ENCODE data around the gene SLC22A15. TPM values are rescaled to one million over a fixed set of nuclear protein-coding genes. Genes with fewer than 3 reads are reported as not detected.

The SLC22A15 gene
- total RNA-seq, 2 donors from 2014 or later = 7.3 to 11.9 TPM

- H3K9me3 ChIP-seq = no peaks in the 10 kb centered on the region
- ATAC-seq (ENCODE audit: insufficient number of reproducible peaks, low FRiP score, low read depth) = no peak
- no peaks in the 10 kb centered on the region for H3K27me3 ChIP-seq (replicated peaks; ENCODE audit: insufficient read depth)
- DNase-seq (ENCODE audit: low spot score) = no peak
- no peak for TF ChIP-seq CTCF (IDR thresholded peaks at IDR 0.05)
- no peaks in the 10 kb centered on the region for H3K4me1 ChIP-seq (ENCODE audit: control insufficient read depth in 1 of 2, low read depth in 2 of 2)
- no peak overlapping the region for H3K27ac ChIP-seq
- H3K4me3 ChIP-seq = no peak overlapping the region
- no peaks in the 10 kb centered on the region for H3K36me3 ChIP-seq
Measured at GRCh38 chr1:116107371-116107770, 131.1 kb downstream of the SLC22A15 start.

- no peak within 1 kb of the TSS for H3K27ac ChIP-seq
- no peaks in the 10 kb centered on the region for H3K27me3 ChIP-seq (replicated peaks; ENCODE audit: insufficient read depth)
- DNase-seq (ENCODE audit: low spot score) = no peak
- no peaks in the 10 kb centered on the region for H3K36me3 ChIP-seq
- H3K4me1 ChIP-seq (ENCODE audit: control insufficient read depth in 1 of 2, low read depth in 2 of 2) = no peaks in the 10 kb centered on the region
- H3K9me3 ChIP-seq = no peaks in the 10 kb centered on the region
- no peak for TF ChIP-seq CTCF (IDR thresholded peaks at IDR 0.05)
- H3K4me3 ChIP-seq = no peak within 1 kb of the TSS
- ATAC-seq (ENCODE audit: insufficient number of reproducible peaks, low FRiP score, low read depth) = no peak
Measured at GRCh38 chr1:116110567-116111523, 134.5 kb downstream of the SLC22A15 start, which contains the start of gene MAB21L3. TSS of gene MAB21L3 (plus strand) at chr1:116111399. CDS start at chr1:116112616, 1,217 bp downstream.

- TF ChIP-seq CTCF (IDR thresholded peaks at IDR 0.05) = no peak
- Histone ChIP-seq H3K4me1 (ENCODE audit: control insufficient read depth in 1 of 2, low read depth in 2 of 2) (no peaks in the 10 kb centered on the region), H3K27me3 (replicated peaks; ENCODE audit: insufficient read depth) (no peaks in the 10 kb centered on the region), H3K4me3 (no peak overlapping the region), H3K36me3 (no peaks in the 10 kb centered on the region), H3K9me3 (no peaks in the 10 kb centered on the region), H3K27ac (no peak overlapping the region)
- DNase-seq (ENCODE audit: low spot score) (no peak), ATAC-seq (ENCODE audit: insufficient number of reproducible peaks, low FRiP score, low read depth) (no peak)
Measured at GRCh38 chr1:116111524-116112021, 135.3 kb downstream of the SLC22A15 start.

DNA sequence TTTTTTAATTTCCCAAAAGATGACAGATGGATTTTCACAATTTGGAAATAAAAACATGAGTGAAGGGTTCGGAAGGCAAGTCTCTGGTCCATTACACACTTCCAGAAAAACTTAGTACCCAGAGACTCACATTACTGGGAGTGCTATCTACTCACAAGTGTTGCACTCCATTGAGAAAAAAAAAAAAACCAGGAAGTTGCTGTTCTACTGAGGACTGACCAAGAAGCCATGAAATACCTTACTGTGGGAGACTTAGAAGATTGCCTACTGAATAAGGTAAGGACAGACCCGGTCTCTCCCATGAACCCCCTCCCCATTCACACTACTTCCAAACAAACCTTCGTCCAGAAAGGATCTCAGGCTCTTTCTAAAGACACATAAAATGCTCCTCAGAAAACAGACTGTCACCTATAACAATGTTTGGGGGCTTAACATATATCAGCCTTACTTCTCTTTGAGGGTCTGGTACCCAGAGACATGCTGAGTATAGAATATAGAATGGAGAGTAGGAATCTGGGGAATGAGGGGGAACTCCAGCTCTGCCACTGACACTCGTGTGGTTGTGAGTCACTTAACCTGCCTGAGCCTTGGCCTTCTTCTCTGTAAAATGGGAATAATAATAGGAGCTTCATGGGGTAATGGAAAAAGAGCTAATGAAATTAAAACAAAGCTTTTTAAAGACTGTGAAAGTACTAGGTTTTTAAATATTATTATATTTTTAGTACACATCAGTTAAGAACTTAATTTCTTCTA lies 136.3 kb downstream of the SLC22A15 start:
- Histone ChIP-seq H3K9me3 (no peaks in the 10 kb centered on the region), H3K36me3 (no peaks in the 10 kb centered on the region), H3K27me3 (replicated peaks; ENCODE audit: insufficient read depth) (no peaks in the 10 kb centered on the region), H3K4me1 (ENCODE audit: control insufficient read depth in 1 of 2, low read depth in 2 of 2) (no peaks in the 10 kb centered on the region), H3K27ac (no peak overlapping the region), H3K4me3 (no peak overlapping the region)
- DNase-seq (ENCODE audit: low spot score) (no peak), ATAC-seq (ENCODE audit: insufficient number of reproducible peaks, low FRiP score, low read depth) (no peak)
- no peak for TF ChIP-seq CTCF (IDR thresholded peaks at IDR 0.05)

DNA sequence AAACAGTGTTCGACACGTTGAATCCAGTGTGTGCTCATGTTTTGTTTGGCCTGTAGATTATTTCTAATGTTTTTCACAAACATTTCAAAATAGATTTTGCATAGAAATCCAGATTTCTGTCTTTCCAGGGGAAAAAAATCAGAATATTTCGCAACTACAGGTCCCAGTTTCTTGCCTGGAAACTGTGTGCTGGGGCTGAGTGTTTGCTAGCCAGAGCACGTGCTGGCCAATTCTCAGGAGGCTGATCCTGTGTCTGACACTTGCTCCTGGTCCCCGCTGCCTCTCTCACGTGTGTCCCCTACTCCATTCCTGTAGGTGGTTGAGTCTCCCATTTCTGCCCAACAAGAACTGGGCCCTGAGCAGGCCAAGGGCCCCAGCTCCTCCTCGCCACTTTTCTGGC lies 137.3 kb downstream of the SLC22A15 start:
- no peak for ATAC-seq (ENCODE audit: insufficient number of reproducible peaks, low FRiP score, low read depth)
- no peaks in the 10 kb centered on the region for H3K9me3 ChIP-seq
- DNase-seq (ENCODE audit: low spot score) = no peak
- H3K27ac ChIP-seq = no peak overlapping the region
- no peak for TF ChIP-seq CTCF (IDR thresholded peaks at IDR 0.05)
- H3K4me3 ChIP-seq = no peak overlapping the region
- no peaks in the 10 kb centered on the region for H3K27me3 ChIP-seq (replicated peaks; ENCODE audit: insufficient read depth)
- no peaks in the 10 kb centered on the region for H3K4me1 ChIP-seq (ENCODE audit: control insufficient read depth in 1 of 2, low read depth in 2 of 2)
- H3K36me3 ChIP-seq = no peaks in the 10 kb centered on the region
